ENCODE results near the gene KRT36. TPM values are rescaled to one million over a fixed set of nuclear protein-coding genes. Genes with fewer than 3 reads are reported as not detected.

The KRT36 gene
- total RNA-seq, 1 donor from 2014 or later = not detected

- no peak overlapping the region for H3K27ac ChIP-seq
- H3K9me3 ChIP-seq (ENCODE audit: low read depth) = no peaks in the 10 kb centered on the region
- H3K36me3 ChIP-seq = no peaks in the 10 kb centered on the region
- Mint-ChIP-seq H3K27me3 (ENCODE audit: insufficient read depth, low read depth) (peaks cover 9% of the 10 kb centered on the region), H3K4me1 (peaks cover 16% of the 10 kb centered on the region), H3K9me3 (no peaks in the 10 kb centered on the region), H3K27ac (peak overlapping the region; percentile 79), H3K36me3 (no peaks in the 10 kb centered on the region), H3K4me3 (no peak overlapping the region)
- no peak for DNase-seq (ENCODE audit: low spot score)
- H3K4me2 ChIP-seq = no peak overlapping the region
- no peak overlapping the region for H3K9ac ChIP-seq
- H3K27me3 ChIP-seq = no peaks in the 10 kb centered on the region
- no peak overlapping the region for H2AFZ ChIP-seq (replicated peaks)
- H3K4me1 ChIP-seq = peaks cover 15% of the 10 kb centered on the region
- TF ChIP-seq CTCF (IDR thresholded peaks at IDR 0.05) (no peak), EZH2phosphoT487 (IDR thresholded peaks at IDR 0.05) (no peak), EZH2 (IDR thresholded peaks at IDR 0.05) (no peak)
- H3K4me3 ChIP-seq = no peak overlapping the region
- H3F3A ChIP-seq (ENCODE audit: low read depth) = no peaks in the 10 kb centered on the region
- no peaks in the 10 kb centered on the region for H4K20me1 ChIP-seq (ENCODE audit: low read depth)
- no peaks in the 10 kb centered on the region for H3K79me2 ChIP-seq (ENCODE audit: low read depth)
Measured at GRCh38 chr17:41507315-41507880, 17.7 kb upstream of the KRT36 start.

GRCh38 chr17:41505809-41506767, 16.4 kb upstream of the KRT36 start:
- H3K4me3 ChIP-seq = no peak overlapping the region
- Mint-ChIP-seq H3K36me3 (no peaks in the 10 kb centered on the region), H3K27me3 (ENCODE audit: insufficient read depth, low read depth) (peaks cover 9% of the 10 kb centered on the region), H3K4me3 (no peak overlapping the region), H3K27ac (peak overlapping the region; percentile 79), H3K4me1 (peaks cover 16% of the 10 kb centered on the region), H3K9me3 (no peaks in the 10 kb centered on the region)
- TF ChIP-seq CTCF (IDR thresholded peaks at IDR 0.05) = no peak
- no peak for TF ChIP-seq EZH2 (IDR thresholded peaks at IDR 0.05)
- no peak for TF ChIP-seq EZH2phosphoT487 (IDR thresholded peaks at IDR 0.05)
- no peaks in the 10 kb centered on the region for H4K20me1 ChIP-seq (ENCODE audit: low read depth)
- no peak for DNase-seq (ENCODE audit: low spot score)
- H3K9ac ChIP-seq = no peak overlapping the region
- no peak overlapping the region for H2AFZ ChIP-seq (replicated peaks)
- no peaks in the 10 kb centered on the region for H3K79me2 ChIP-seq (ENCODE audit: low read depth)
- H3K27me3 ChIP-seq = no peaks in the 10 kb centered on the region
- H3K27ac ChIP-seq = no peak overlapping the region
- no peak overlapping the region for H3K4me2 ChIP-seq
- H3F3A ChIP-seq (ENCODE audit: low read depth) = no peaks in the 10 kb centered on the region
- H3K4me1 ChIP-seq = peaks cover 11% of the 10 kb centered on the region
- H3K9me3 ChIP-seq (ENCODE audit: low read depth) = no peaks in the 10 kb centered on the region
- H3K36me3 ChIP-seq = no peaks in the 10 kb centered on the region

- Histone ChIP-seq H3K27ac (no peak within 1 kb of the TSS), H3K36me3 (no peaks in the 10 kb centered on the region), H3F3A (ENCODE audit: low read depth) (no peaks in the 10 kb centered on the region), H3K79me2 (ENCODE audit: low read depth) (no peaks in the 10 kb centered on the region), H3K9me3 (ENCODE audit: low read depth) (no peaks in the 10 kb centered on the region), H3K4me3 (no peak within 1 kb of the TSS), H2AFZ (replicated peaks) (no peak within 1 kb of the TSS), H3K4me1 (peaks cover 9% of the 10 kb centered on the region), H3K4me2 (no peak within 1 kb of the TSS), H4K20me1 (ENCODE audit: low read depth) (no peaks in the 10 kb centered on the region), H3K27me3 (no peaks in the 10 kb centered on the region), H3K9ac (no peak within 1 kb of the TSS)
- Mint-ChIP-seq H3K27ac (peak within 1 kb of the TSS; percentile 79), H3K36me3 (no peaks in the 10 kb centered on the region), H3K4me3 (no peak within 1 kb of the TSS), H3K27me3 (ENCODE audit: insufficient read depth, low read depth) (peaks cover 9% of the 10 kb centered on the region), H3K4me1 (peaks cover 11% of the 10 kb centered on the region), H3K9me3 (no peaks in the 10 kb centered on the region)
- DNase-seq (ENCODE audit: low spot score) = no peak
- TF ChIP-seq EZH2phosphoT487 (IDR thresholded peaks at IDR 0.05) = no peak
- no peak for TF ChIP-seq EZH2 (IDR thresholded peaks at IDR 0.05)
- no peak for TF ChIP-seq CTCF (IDR thresholded peaks at IDR 0.05)
Measured at GRCh38 chr17:41505007-41505808, 15.5 kb upstream of the KRT36 start, which contains the start of gene KRT13. Gene KRT13, minus strand, starts transcription at chr17:41505612. Its CDS starts 62 bp downstream, at chr17:41505550.

All from neural progenitor cell (in vitro differentiated cells).